Measurements from ENCODE around the gene ABHD1.
"Not testable (repeated sequence)": the region's sequence is repeated elsewhere in the genome, so short reads cannot be mapped to it uniquely, and the experiment has no call there.

The ABHD1 gene

DNA sequence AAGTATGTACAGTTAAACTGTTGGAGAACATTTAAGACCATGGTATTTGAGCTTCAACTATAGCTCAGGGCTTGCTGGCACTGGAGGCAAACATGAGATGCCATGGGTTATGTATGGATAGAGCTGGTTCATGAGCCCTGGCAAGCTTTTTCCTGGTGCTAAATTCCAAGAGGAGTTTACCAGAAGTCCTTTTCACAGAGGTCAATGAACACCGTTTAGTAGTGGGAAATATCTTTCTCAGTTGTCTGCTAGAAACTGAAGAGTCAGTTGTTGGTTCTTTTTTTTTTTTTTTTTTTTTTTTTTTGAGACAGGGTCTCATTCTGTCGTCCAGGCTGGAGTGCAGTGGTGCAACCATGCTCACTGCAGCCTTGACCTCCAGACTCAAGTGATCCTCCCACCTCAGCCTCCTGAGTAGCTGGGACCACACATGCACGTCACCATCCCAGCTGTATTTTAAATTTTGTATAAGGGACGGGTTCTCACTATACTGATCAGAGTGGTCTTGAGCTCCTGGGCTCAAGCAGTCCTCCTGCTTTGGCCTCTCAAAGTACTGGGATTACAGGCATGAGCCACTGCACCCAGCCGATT lies 35.7 kb upstream of the ABHD1 start:
- no peak for DNase-seq

DNA sequence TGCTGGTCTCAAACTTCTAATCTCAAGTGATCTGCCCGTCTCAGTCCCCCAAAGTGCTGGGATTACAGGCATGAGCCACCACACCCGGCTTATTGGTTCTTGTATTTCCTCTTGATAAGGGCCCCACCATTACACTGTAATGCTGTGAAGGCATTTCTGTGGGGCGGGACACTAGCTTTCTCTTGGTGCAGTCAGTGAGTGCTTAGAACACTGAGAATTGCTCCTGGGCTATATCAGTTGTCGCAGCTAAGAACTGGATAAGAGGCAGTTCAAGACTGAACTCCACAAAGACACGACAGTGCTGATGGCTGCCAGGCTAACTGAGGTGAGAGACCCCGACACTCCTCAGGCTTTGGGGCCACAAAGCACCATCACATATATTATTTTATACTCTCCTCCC lies 35.0 kb upstream of the ABHD1 start:
- no peak for DNase-seq

DNA sequence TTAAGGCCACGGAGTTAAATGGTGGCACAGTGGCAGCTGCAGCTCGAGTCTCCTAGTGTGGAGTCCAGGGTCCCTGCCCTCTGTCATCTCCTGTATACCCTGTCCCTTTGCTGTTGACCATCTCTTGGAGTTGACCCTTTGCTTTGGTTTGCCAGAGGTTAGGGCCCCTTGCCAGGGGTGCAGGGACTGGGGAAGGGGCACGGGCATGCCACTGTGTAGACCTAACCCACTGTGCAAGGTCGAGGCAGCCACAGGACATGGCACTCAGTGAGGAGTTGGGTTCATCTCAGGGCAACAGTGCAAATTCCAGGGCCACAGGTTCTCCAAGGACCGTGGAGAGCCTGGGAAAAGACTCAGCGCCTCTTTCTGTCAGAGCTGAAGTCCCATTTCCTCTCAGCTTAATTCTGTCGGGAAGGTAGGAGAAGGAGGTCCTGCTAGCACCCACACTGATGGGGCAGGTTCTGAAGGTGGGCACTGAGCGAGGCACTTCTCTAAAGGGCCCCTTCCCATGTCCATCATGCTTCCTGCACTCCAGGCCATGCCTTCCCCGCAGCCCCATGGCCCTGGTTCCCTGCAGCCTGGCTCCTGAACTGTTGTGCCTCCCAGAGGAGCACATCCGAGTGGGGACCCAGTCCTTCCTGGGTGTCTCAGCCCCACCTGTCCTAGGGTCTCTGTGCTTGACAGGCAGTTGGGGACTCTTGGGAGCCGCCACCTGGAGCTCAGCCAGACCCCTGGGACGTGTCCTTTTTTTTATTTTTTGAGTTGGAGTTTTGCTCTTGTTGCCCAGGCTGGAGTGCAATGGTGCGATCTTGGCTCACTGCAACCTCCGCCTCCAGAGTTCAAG lies 34.3 kb upstream of the ABHD1 start:
- DNase-seq: no peak

DNA sequence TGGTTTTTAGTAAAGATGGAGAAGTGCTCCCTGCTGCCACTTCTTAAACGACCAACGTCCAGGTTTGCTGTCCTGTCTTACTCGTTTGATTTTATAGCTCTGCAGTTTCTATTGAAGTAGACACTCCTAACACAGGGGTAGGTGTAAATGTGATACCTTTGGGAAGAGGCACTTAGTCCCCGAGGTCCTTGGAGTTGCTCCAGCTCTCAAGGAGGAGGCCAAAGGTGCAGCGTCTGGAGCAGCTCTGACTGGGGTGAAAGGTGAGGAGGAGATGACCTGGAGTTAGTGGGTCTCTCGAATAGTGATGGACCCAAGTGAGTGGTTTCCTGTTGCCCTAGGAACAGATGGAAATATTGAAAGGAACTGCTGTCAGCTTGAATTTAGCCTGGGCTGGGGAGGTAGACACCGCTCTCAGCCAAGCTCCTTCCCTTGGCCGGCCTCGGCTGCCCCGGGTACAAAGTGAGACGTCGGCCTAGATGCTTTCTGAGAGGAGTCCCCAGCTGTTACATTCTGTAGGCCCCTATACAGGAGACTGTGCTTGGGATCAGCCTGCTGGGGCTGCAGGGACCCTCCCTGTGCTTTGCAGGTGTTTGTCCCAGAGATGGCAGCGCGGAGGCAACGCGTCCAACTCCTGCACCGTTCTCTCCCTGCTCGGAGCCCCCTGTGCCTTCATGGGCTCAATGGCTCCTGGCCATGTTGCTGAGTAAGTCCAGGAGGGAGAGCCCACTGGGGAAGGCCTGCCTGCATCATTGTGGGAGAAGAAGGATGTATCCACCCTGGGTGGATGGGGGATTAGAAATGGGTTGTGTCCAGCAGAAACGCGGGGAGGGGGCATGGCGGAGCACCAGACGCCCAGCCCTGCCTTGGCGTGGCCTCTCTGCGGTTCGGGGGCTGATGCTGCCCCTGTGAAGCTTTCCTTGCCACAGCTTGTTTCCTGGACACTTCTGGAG lies 31.6 kb upstream of the ABHD1 start:
- no peak for DNase-seq

DNA sequence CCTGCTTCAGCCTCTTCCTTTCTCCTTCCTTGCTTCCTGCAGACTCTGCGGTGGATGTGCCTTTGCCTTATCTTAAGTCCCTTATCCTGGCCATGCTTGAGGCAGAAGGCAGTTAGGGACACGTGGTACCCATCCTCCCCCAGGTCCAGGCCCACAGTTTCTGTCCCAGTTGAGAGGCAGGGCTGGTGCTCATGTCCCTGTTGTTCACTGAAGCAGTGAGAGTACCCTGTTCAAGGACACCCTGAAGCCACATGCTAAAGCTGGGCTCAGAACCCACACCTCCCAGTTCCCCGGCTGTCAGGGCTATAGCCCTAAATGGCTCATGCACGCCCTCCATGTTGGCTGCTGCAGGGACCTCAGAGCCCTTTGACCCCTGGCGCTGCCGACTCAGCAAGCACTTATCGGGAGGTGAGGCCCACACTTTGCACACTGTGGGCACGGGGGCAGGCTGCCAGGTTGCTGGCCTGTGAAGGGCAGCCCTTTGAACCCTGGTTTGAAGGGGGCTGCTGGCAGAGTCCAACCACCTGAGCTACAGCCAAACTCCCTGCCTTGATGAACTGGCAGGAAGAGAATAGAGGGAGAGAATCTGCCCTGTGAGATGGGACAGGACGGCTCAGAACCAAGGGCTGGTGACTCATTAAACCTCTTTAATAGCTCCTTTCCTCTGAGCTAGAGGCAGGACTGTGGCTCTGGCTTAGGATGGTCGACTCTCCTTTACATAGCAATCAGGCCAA lies 30.8 kb upstream of the ABHD1 start:
- no peak for DNase-seq

DNA sequence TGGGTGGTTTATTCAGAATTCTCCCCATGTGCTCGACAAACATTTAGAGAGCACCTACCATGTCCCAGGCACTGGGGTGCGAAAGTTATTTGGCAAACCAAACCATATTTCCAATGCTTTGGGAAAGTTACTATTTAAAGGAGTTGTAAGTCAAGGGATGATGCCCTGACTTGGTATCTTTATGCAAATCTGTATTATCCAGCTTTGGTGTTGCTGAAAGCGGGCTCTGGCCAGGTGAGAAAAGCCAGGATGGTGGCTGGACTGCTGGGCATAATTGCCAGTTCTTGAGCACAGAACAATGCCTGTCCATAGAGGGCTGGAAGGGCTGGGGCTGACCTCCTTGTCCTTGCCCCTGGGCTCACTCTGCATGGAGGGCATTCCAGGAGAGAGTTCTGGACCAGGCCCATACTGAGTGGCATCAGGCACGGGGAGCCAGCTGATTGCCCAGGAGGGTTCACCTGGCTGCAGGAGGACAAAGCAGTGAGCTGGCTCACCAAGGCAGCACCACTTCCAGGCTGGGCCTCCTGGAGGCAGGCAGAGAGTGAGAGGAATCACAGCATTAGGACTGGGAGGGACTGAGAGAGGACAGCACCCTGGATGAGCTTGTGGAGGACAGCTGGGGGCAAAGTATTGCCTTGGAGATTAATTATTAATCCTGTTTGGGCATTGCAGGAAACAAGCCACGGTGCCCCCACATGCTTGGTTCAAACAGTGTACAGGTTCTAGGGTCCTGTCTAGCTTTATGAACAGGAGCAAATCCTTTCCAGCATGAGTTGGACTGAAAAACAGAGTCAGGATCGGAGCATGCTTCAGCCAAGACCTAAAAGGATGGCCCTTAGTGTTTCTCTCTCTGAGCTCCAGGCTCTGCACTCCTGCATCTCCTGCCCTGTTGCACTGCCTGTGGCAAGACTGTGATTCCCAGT lies 29.9 kb upstream of the ABHD1 start:
- no peak for DNase-seq

DNA sequence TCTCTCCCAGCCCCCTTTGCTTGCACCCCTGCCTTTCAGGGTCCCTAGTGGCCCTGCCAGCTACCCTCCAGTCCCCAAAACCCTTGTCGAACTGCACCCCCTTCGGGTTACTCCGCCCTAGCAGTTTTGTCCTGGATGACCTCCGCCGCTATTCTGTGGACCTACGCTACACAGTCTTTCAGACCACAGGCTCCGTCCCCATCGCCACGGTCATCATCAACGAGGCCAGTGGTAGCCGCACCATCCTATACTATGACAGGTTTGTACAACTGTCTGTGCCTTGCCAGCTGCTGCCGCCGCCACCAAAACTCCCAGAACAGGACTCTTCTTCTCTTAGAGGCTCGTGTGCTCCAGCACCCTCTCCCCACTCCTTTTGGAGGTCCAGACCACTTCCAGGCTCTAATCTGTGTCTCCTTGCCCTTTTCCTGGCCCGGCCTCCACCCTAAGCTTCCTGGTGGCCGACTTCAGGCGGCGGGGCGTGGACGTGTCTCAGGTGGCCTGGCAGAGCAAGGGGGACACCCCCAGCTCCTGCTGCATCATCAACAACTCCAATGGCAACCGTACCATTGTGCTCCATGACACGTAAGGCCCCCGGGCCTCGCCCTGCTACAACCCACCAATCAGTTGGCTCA lies 29.1 kb upstream of the ABHD1 start:
- no peak for DNase-seq

DNA sequence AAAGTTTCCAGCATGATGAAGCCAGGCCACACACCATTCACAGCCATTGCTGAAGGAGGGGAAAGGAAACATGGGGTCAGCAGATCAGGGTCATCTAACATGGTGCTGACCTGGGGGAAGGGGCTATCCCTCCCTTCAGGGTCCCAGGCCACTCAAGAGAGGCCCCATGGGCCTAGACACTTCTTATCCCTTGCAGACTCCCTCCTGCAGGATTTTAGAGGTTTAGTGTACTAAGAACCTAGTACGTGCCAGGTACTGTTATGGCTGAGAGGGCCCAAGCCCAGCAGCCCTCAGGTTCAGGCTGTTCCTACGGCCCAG lies 28.2 kb upstream of the ABHD1 start:
- DNase-seq: no peak

DNA sequence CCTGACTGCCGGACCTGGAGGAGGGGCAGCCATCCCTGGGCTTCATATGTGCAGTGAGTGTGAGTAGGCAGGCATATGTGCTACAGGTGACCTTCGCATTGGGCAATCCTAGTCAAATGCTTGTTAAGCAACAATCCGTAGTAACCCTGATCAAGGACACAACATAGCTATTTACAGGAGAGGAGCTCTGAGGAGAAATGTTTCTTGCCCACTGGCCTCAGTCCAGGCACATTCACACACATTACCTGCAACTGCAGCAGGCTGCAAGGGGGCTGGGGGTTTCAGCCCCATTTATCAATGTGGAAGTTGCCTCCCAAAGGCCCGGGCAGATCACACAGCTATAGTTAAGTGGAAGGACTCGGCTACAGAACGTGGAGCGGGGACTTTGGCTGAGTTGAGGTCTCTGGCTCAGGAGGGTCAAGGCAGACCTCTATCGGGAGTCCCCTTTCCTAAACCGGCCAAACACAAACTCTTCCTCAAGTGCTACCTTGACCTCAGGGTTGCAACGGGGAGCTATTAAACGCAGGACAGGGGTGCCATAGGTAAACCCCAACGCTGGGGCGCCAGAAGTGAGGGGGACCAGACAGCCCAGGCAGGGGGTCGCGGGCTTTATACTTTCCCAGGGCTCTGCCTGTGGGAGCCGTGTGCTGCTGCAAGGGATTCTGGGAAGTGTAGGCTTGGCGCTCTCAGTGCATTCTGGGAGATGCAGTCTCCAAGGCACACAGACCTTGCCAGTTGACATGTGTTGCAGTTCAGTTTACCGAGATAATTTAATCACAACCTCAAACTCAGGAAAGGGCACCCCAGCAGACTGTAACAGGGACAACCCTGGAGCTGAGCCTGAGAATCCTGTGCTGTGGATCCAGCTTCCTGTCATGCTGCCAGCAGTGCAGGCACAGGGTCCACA lies 27.6 kb upstream of the ABHD1 start:
- DNase-seq: peak in 1 of 2 experiments; percentile 42

DNA sequence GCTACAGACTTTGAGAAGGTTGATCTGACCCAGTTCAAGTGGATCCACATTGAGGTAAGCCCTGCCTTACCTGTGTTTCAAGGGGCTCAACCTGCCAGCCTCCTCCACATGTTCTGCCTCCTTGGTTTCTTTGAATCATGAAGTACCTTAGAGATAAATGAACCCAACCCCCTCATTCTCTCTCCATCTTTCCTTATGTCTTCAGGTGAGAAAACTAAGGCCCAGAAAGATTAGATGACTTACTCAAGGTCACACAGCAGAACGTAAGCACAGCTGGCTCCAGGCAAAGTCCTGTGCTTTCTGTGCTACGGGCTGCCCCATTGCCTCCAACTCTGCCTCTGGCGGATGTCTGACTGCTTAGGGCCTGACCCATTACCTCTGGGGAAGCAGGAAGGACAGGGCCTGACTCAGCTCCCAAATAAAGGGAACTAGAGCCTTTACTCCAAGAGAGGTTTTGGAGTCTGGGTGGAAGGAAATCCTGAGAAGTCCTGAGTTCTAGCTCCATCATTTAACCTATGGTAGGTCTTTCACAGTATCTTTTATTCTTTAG lies 26.8 kb upstream of the ABHD1 start:
- no peak for DNase-seq

DNA sequence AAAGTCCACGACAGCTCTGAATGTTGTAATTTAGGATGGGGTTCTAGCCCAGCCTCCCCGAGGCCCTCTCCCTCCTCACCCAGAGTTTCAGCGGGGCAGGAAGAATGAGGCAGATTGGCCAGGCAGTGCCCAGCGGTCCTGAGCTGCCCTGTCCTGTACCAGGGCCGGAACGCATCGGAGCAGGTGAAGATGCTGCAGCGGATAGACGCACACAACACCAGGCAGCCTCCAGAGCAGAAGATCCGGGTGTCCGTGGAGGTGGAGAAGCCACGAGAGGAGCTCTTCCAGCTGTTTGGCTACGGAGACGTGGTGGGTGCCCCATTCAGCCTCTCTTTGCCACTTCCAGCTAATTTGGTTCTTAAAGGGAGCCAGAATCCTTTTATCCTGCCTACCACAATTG lies 26.3 kb upstream of the ABHD1 start:
- DNase-seq: no peak

DNA sequence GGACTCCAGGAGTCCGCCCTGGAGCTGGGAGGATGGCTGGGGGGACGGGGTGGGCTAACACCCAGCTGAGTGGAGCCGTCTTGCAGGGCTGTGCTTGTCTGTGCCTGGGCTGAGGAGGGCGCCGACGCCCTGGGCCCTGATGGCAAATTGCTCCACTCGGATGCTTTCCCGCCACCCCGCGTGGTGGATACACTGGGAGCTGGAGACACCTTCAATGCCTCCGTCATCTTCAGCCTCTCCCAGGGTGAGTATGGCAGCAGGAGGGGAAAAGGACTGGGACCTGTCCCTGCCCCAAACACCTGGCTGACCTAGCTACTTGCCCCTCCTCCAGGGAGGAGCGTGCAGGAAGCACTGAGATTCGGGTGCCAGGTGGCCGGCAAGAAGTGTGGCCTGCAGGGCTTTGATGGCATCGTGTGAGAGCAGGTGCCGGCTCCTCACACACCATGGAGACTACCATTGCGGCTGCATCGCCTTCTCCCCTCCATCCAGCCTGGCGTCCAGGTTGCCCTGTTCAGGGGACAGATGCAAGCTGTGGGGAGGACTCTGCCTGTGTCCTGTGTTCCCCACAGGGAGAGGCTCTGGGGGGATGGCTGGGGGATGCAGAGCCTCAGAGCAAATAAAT lies 24.2 kb upstream of the ABHD1 start:
- DNase-seq: no peak

DNA sequence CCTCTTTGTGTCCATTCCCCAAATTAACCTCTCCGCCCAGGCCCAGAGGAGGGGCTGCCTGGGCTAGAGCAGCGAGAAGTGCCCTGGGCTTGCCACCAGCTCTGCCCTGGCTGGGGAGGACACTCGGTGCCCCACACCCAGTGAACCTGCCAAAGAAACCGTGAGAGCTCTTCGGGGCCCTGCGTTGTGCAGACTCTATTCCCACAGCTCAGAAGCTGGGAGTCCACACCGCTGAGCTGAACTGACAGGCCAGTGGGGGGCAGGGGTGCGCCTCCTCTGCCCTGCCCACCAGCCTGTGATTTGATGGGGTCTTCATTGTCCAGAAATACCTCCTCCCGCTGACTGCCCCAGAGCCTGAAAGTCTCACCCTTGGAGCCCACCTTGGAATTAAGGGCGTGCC lies 23.6 kb upstream of the ABHD1 start:
- DNase-seq: no peak

DNA sequence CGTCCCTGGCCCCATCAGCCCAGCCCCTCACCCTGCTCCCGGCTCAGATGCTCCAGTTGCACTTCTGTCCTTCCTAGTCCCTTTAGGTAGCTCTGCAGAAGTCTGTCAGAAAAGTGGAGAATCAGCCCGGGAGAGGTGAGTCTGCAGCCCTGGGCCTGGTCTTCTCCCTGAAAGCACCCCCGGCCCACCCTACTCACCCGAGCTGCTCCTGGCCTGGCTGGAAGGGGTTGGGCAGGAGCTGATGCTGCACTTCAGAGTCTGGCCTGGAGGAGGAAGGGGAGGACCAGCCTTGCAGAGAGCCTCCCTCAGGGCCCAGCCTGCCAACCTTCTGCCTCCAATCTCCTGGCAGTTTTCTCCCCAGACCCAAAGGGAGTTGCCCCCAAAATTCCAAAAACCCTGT lies 21.3 kb upstream of the ABHD1 start:
- DNase-seq: no peak

DNA sequence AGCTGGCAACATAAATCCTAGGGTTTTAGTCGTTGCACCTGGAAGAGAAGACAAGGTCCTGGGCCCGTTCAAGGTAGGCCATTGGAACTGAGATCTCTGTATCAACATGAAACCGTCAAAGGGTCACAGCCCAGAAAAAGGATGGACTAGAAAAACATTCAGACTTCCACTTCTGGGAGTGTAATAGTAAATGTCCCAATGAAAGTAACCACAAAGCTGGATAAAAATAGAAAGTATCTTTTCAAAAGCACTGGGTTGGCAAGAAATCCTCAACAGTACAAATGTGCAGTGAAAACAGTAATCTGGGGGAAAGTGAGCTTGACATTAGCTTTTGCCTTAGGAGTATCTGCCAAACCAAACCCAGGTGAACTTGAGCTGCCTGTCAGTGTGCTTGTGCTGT lies 17.6 kb upstream of the ABHD1 start:
- DNase-seq: no peak

DNA sequence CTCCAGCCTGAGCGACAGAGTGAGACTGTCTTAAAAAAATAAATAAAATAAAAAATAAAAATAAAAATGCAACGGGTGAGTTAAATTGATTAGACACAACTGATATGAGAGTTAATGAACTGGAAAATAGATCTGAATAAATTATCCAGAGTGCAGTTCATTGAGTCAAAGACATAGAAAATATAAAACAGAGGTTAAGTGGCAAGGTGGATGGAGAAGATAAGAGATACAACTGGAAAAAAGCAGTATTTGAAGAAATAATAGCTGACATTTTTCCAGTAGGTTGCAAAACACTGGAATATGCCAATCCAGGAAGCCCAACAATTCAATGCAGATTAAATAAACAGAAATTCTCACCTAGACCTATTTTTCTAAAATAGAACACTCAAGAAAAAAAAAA lies 15.4 kb upstream of the ABHD1 start:
- no peak for DNase-seq

DNA sequence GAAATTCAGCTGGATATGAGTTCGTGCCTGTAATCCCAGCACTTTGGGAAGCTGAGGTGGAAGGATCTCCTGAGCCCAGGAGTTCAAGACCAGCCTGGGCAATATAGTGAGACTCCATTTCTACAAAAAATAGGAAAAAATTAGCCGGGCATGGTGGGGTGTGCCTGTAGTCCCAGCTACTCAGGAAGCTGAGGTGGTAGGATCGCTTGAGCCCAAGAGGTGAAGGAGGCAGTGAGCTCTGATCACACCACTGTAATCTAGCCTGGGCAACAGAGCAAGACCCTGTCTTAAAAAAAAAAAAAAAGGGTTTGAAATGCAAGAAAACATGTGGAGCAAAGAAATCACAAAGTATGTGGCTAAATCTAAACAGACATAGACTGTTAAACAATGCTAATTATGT lies 14.5 kb upstream of the ABHD1 start:
- DNase-seq: no peak

DNA sequence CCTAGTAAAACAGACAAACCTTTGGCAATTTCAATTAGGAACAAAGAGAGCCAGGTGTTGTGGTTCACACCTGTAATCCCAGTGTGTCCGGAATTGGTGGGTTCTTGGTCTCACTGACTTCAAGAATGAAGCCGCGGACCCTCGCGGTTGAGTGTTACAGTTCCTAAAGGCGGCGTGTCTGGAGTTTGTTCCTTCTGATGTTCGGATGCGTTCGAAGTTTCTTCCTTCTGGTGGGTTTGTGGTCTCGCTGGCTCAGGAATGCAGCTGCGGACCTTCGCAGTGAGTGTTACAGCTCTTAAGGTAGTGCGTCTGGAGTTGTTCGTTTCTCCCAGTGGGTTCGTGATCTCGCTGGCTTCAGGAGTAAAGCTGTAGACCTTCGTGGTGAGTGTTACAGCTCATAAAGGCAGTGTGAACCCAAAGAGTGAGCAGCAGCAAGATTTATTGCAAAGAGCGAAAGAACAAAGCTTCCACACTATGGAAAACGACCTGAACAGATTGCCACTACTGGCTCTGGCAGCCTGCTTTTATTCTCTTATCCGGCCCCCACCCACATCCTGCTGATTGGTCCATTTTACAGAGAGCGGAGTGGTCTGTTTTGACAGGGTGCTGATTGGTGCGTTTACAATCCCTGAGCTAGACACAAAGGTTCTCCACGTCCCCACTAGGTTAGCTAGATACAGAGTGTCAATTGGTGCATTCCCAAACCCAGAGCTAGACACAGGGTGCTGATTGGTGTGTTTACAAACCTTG lies 12.8 kb upstream of the ABHD1 start:
- DNase-seq: not testable (repeated sequence)
